Measurements from ENCODE around the gene ARPP19. TPM values are rescaled to one million over a fixed set of nuclear protein-coding genes. Genes with fewer than 3 reads are reported as not detected.
A peak's percentile ranks its signal among the peaks of the same experiment; 100 is the strongest.

The ARPP19 gene
- total RNA-seq, 3 donors from 2014 or later = 64.5 to 201 (median 108) TPM

- Histone ChIP-seq H3K4me3 (peak overlapping the region; percentile 31), H3K36me3 (ENCODE audit: low read depth) (no peaks in the 10 kb centered on the region), H3K4me1 (ENCODE audit: low read depth) (peaks cover 8% of the 10 kb centered on the region), H3K9me3 (no peaks in the 10 kb centered on the region)
- peak in 2 of 3 donors; percentile 27 to 45 for DNase-seq
- ATAC-seq = peak; percentile 16
- intact Hi-C loops (cut with DNase I, micrococcal nuclease) = no loop called here
- TF ChIP-seq CTCF (IDR thresholded peaks at IDR 0.05) = no peak
Measured at GRCh38 chr15:52527911-52528563, 40.8 kb downstream of the ARPP19 start.

GRCh38 chr15:52527196-52527910 lies 41.5 kb downstream of the ARPP19 start:
- H3K9me3 ChIP-seq = no peaks in the 10 kb centered on the region
- H3K4me3 ChIP-seq = no peak overlapping the region
- intact Hi-C loops (cut with DNase I, micrococcal nuclease) = no loop called here
- no peaks in the 10 kb centered on the region for H3K36me3 ChIP-seq (ENCODE audit: low read depth)
- no peak for DNase-seq
- no peak for ATAC-seq
- no peak for TF ChIP-seq CTCF (IDR thresholded peaks at IDR 0.05)
- H3K4me1 ChIP-seq (ENCODE audit: low read depth) = peaks cover 8% of the 10 kb centered on the region

- ATAC-seq (no peak), DNase-seq (no peak)
- intact Hi-C loops (cut with DNase I, micrococcal nuclease) = no loop called here
- Histone ChIP-seq H3K36me3 (ENCODE audit: low read depth) (no peaks in the 10 kb centered on the region), H3K4me1 (ENCODE audit: low read depth) (peaks cover 5% of the 10 kb centered on the region), H3K4me3 (no peak overlapping the region), H3K9me3 (no peaks in the 10 kb centered on the region)
- TF ChIP-seq CTCF (IDR thresholded peaks at IDR 0.05) = no peak
Measured at GRCh38 chr15:52524223-52525136, 44.4 kb downstream of the ARPP19 start.

GRCh38 chr15:52523647-52524046 lies 45.2 kb downstream of the ARPP19 start:
- Histone ChIP-seq H3K9me3 (no peaks in the 10 kb centered on the region), H3K4me1 (ENCODE audit: low read depth) (no peaks in the 10 kb centered on the region), H3K4me3 (no peak overlapping the region), H3K36me3 (ENCODE audit: low read depth) (no peaks in the 10 kb centered on the region)
- no peak for ATAC-seq
- intact Hi-C loops (cut with DNase I, micrococcal nuclease) = no loop called here
- DNase-seq = peak in 1 of 3 donors; percentile 9
- TF ChIP-seq CTCF (IDR thresholded peaks at IDR 0.05) = no peak

- intact Hi-C loops (cut with DNase I, micrococcal nuclease) = no loop called here
- H3K4me1 ChIP-seq (ENCODE audit: low read depth) = no peaks in the 10 kb centered on the region
- no peak overlapping the region for H3K4me3 ChIP-seq
- no peaks in the 10 kb centered on the region for H3K36me3 ChIP-seq (ENCODE audit: low read depth)
- no peaks in the 10 kb centered on the region for H3K9me3 ChIP-seq
- TF ChIP-seq CTCF (IDR thresholded peaks at IDR 0.05) = no peak
- ATAC-seq (peak; percentile 23), DNase-seq (no peak)
Measured at GRCh38 chr15:52523192-52523591, 45.6 kb downstream of the ARPP19 start.
